Activated T-cell treated with anti-CD3 and anti-CD28 coated beads, Interleukin-2, amount 50 U/mL, for 24 hours (primary cell): ENCODE results near the gene UBL3.

Experiments used
- DNase-seq: peaks from one replicate; pipeline ENCODE4 v3.0.0-alpha.2; 2020
- H3K27ac Mint-ChIP-seq: 2 replicates; pipeline ENCODE4 v1.8.0; 2020; ENCODE audit warnings: mild to moderate bottlenecking, mixed read lengths
- H3K27me3 Mint-ChIP-seq: 2 replicates; pipeline ENCODE4 v1.8.0; 2020; ENCODE audit warnings: mixed read lengths
- H3K36me3 Mint-ChIP-seq: 2 replicates; pipeline ENCODE4 v1.8.0; 2020; ENCODE audit warnings: low read depth, mixed read lengths
- H3K4me1 Mint-ChIP-seq: 2 replicates; pipeline ENCODE4 v1.8.0; 2020; ENCODE audit warnings: low read depth, mixed read lengths
- H3K4me3 Mint-ChIP-seq: 2 replicates; pipeline ENCODE4 v1.8.0; 2020; ENCODE audit warnings: mild to moderate bottlenecking, moderate library complexity, mixed read lengths
- H3K9me3 Mint-ChIP-seq: 2 replicates; pipeline ENCODE4 v1.8.0; 2020; ENCODE audit warnings: mixed read lengths

UBL3 gene

DNA sequence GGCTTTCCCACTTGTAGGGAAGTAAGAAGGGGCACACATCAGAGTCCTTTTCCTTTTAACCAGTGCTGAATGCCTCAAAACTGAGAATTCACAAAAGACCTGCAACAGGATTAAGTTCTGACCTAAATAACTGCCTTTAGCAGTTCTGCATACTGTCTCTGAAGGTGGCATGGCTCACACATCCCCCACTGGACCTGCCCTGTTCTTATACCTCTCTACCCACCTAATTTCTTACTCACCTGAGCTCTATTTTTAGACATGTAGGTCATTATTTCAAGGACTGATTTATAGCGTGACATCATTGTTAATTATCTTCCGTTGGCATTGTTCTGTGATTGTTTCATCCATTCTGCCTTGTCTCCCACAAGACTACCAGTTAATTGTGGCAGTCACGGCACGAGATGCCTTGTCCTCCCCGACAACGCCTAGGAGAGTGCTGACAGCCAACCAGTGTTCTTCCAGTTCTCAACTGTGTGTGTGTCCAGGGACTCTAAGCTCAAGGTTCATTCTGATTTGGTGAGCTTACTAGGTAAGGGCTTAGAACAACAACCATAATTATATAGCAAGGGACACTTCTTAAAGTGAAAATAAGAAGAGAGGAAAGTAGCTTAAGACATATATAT, 27.1 kb upstream of the UBL3 start:
- Mint-ChIP-seq H3K4me3 (no peak overlapping the region), H3K27ac (no peak overlapping the region), H3K27me3 (peaks cover 20% of the 10 kb centered on the region), H3K4me1 (no peaks in the 10 kb centered on the region), H3K9me3 (no peaks in the 10 kb centered on the region), H3K36me3 (no peaks in the 10 kb centered on the region)
- DNase-seq = no peak

DNA sequence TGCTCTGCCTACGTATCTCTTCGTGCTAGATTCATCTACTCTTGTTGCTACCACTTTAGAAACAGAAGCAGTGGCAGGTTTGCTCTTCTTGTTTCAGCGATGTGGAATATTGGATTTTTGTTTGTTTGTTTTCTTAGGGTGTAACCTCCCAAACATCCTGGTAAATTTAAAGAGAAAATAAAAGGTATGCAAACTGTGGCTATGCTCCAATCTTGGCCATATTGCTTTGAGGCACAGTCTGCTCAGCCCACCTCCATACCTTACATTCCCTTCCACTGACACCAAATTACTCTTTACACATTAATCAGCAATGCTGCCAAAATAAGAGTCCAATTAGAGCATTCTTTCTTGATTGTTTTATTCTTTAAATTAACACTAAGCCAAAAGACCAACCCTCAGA, 25.2 kb upstream of the UBL3 start:
- Mint-ChIP-seq H3K36me3 (no peaks in the 10 kb centered on the region), H3K27ac (no peak overlapping the region), H3K27me3 (peaks cover 25% of the 10 kb centered on the region), H3K9me3 (no peaks in the 10 kb centered on the region), H3K4me1 (no peaks in the 10 kb centered on the region), H3K4me3 (no peak overlapping the region)
- DNase-seq = no peak

DNA sequence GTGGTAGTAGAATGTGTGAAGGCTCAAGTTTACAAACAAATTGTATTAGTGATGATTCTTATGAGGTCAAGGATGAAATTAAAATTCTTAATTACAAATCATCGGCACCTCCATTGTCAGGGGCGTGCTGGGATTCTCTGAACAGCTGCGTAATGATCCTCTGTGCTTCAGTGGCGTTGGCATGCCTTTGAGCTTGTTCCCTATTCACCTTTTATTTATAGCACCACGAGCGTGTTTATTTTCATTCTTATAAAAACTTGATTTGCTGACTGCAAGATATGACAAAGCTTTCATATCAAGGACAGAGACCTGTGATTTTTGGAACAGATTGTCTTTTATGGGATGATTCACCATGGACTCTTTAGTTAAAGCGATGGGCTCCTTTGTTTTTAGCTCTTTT, 18.2 kb upstream of the UBL3 start:
- Mint-ChIP-seq H3K27me3 (peaks cover 11% of the 10 kb centered on the region), H3K9me3 (no peaks in the 10 kb centered on the region), H3K4me1 (no peaks in the 10 kb centered on the region), H3K4me3 (no peak overlapping the region), H3K27ac (no peak overlapping the region), H3K36me3 (no peaks in the 10 kb centered on the region)
- DNase-seq = no peak

DNA sequence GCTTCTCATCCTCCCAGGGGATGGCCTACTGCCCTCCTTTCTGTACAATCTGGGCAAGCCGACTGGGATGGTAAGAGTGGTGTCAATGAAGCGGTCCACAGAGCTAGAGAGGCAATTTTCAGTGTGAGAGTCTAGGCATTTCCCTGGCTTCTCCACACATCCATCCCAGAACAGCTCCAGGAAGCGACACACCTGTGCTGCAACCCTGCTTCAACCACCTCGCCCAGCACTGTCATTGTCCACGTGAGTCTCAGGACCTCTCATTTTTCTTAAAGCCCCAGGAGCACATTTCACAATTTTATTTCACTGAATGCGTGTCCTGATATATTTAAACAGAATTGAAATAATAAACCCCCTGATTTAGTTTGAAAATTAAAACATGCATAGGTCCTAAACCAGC, 15.5 kb upstream of the UBL3 start:
- H3K27me3 Mint-ChIP-seq = no peaks in the 10 kb centered on the region
- H3K4me3 Mint-ChIP-seq = no peak overlapping the region
- no peaks in the 10 kb centered on the region for H3K4me1 Mint-ChIP-seq
- no peaks in the 10 kb centered on the region for H3K9me3 Mint-ChIP-seq
- no peak for DNase-seq
- H3K27ac Mint-ChIP-seq = no peak overlapping the region
- no peaks in the 10 kb centered on the region for H3K36me3 Mint-ChIP-seq

DNA sequence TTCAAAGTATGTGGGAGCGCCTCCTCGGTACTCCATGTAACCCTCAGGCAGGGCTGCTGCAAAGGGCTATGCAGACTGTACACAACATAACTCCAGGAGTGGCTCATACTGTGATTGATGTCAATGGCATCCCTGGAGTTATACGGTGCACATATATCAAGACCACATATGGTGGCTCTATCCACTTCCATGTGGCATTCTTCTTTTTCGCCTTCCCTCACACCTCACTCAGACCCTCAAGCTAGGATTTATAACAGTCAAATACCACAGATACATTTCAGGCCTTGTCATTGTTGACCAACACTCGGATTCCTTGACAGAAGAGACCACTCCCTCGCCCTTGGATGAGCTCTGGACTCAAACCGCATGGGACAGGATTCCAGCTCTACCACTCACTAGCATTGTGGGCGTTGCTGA, 11.3 kb upstream of the UBL3 start:
- no peaks in the 10 kb centered on the region for H3K27me3 Mint-ChIP-seq
- H3K36me3 Mint-ChIP-seq = no peaks in the 10 kb centered on the region
- DNase-seq = no peak
- H3K27ac Mint-ChIP-seq = no peak overlapping the region
- H3K4me3 Mint-ChIP-seq = no peak overlapping the region
- H3K9me3 Mint-ChIP-seq = no peaks in the 10 kb centered on the region
- peaks cover 11% of the 10 kb centered on the region for H3K4me1 Mint-ChIP-seq

DNA sequence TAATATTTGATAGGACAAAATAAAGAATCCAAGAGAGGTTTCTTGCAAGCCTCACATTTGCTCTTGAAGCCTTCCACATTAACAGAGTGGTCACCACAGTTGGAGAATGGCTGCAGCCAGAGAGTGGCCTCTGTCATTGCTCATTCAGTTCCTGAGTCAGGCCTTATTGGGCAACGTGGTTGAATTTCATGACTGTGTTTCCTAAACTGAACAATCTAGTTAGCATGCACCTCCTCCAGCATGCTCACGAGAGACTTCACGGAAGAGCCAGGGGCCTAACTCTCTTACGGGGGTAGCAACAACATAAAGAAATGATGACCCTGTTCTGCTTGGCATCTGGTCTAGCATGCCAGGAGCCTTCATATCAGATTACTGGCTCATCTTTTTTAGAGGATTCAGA, 9.6 kb upstream of the UBL3 start:
- Mint-ChIP-seq H3K4me1 (peaks cover 20% of the 10 kb centered on the region), H3K36me3 (no peaks in the 10 kb centered on the region), H3K27me3 (no peaks in the 10 kb centered on the region), H3K27ac (no peak overlapping the region), H3K9me3 (no peaks in the 10 kb centered on the region), H3K4me3 (no peak overlapping the region)
- no peak for DNase-seq

DNA sequence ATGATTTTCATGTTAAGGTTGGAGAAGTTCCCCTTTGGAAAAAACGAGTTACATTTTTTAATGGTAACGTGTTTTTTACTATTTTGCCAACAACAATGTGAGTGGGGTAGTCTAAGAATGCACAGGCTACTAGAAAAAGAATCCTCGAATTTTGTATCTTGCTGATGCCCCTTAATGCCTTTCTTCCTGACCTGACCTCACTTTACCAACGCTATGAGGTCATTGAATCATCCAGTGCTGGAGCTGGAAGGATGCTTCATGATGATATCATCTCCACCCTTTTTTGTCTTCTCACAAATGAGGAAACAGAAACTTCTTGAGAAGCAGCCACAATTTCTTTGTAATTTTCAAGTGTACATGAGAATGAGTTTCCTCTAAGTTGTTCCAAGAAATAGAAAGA, 8.2 kb upstream of the UBL3 start:
- Mint-ChIP-seq H3K27ac (peak overlapping the region; percentile 20), H3K4me1 (peaks cover 22% of the 10 kb centered on the region), H3K36me3 (no peaks in the 10 kb centered on the region), H3K4me3 (no peak overlapping the region), H3K9me3 (no peaks in the 10 kb centered on the region), H3K27me3 (no peaks in the 10 kb centered on the region)
- DNase-seq = no peak

DNA sequence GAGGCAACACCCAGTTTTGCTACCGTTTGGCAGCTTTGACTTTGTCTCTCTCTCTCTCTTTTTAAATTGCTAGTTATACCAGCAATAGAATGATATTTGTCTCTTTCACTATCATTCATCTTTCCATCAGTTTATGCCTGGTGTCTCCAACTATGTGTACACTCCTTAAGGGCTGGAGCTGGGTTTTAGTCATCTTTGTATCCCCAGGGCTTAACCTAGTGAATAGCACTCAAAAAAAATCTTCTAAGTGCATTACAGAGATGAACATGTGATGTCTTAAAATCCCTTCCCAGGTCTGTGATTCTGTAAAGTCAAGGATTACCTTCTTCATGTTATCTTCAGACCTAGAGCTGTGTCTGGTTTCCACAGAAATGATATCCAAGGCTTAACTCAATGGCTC, 7.8 kb upstream of the UBL3 start:
- no peak overlapping the region for H3K27ac Mint-ChIP-seq
- H3K4me1 Mint-ChIP-seq = peaks cover 25% of the 10 kb centered on the region
- no peaks in the 10 kb centered on the region for H3K36me3 Mint-ChIP-seq
- no peaks in the 10 kb centered on the region for H3K9me3 Mint-ChIP-seq
- H3K4me3 Mint-ChIP-seq = no peak overlapping the region
- no peak for DNase-seq
- H3K27me3 Mint-ChIP-seq = no peaks in the 10 kb centered on the region

DNA sequence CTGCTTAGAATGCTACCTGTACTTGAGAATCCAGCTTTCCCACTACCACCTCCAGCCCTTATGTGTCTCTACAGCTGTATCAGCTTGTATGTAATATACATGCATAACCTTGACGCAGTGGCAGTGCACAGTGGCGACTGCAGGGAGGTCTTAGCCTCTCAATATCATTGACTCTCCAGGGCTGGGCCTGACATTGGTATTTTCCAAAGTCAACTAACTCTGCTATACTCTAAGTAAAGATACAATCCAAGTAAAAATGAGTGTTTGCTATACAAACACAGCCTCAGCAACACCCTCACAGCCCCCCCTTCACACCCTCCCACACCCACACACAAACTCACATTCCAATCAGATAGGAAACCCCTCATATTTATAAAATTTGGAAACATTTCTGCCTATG, 6.7 kb upstream of the UBL3 start:
- Mint-ChIP-seq H3K36me3 (no peaks in the 10 kb centered on the region), H3K27me3 (no peaks in the 10 kb centered on the region), H3K9me3 (no peaks in the 10 kb centered on the region), H3K4me3 (no peak overlapping the region), H3K27ac (no peak overlapping the region), H3K4me1 (peaks cover 33% of the 10 kb centered on the region)
- no peak for DNase-seq

DNA sequence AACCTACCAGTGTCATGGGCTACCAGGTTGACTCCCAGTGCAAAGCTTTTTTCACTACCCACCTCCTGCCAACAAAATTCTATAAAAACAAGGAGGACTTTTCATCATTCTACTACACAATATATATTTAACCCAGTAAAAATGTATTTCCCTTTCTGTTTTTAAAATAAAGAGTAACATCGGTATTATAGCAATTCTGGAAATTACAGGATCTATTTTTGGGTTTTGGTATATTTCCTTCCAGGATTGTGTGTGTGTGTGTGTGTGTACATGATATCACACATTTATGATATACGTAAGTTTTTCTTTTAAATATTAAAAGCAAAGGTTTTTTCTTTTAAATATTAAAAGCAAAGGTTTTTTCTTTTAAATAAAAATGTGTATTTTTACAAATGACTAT, 6.0 kb upstream of the UBL3 start:
- no peak overlapping the region for H3K4me3 Mint-ChIP-seq
- H3K9me3 Mint-ChIP-seq = no peaks in the 10 kb centered on the region
- no peak for DNase-seq
- no peak overlapping the region for H3K27ac Mint-ChIP-seq
- H3K27me3 Mint-ChIP-seq = no peaks in the 10 kb centered on the region
- H3K4me1 Mint-ChIP-seq = peaks cover 33% of the 10 kb centered on the region
- no peaks in the 10 kb centered on the region for H3K36me3 Mint-ChIP-seq

DNA sequence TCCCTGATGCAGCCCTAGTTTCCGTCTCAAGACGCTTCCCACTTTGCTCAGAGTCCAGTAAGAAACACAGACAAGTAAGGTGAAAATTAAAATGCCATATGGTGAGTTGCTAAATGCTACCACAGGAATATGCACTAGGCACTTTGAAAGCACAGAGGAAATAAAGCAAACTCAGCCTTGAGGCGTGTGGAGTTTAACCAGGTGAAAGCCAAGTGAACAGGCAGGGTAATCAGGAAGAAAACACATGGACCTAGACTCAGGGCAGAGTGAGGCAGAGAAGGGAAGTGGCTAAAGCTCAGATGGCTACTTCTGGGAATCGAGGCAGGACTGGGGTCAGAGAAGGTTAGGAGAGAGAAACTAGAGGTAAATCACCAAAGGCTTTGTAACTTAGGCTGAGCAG, 5.4 kb upstream of the UBL3 start:
- H3K9me3 Mint-ChIP-seq = no peaks in the 10 kb centered on the region
- H3K27ac Mint-ChIP-seq = no peak overlapping the region
- no peak overlapping the region for H3K4me3 Mint-ChIP-seq
- no peak for DNase-seq
- H3K36me3 Mint-ChIP-seq = no peaks in the 10 kb centered on the region
- H3K27me3 Mint-ChIP-seq = no peaks in the 10 kb centered on the region
- H3K4me1 Mint-ChIP-seq = peaks cover 35% of the 10 kb centered on the region

DNA sequence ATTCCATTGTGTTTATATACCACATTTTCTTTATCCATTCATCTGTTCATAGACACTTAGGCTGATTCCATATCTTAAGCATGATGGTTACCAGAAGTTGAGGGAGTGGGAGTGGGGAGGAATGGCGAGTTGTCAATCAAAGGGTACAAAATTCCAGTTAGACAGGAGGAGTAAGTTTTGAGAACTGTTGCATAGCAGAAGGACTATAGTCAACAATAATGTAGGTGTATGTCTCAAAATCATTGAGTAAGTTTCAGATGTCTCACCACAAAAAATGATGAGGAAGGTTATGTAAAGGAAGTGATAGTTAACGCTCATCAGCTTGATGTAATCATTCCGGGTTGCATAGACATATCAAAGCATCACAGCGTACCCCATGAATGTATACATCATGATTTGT, 4.6 kb upstream of the UBL3 start:
- Mint-ChIP-seq H3K4me3 (no peak overlapping the region), H3K9me3 (no peaks in the 10 kb centered on the region), H3K27ac (no peak overlapping the region), H3K4me1 (peaks cover 36% of the 10 kb centered on the region), H3K27me3 (no peaks in the 10 kb centered on the region), H3K36me3 (peaks cover 2% of the 10 kb centered on the region)
- DNase-seq = no peak

DNA sequence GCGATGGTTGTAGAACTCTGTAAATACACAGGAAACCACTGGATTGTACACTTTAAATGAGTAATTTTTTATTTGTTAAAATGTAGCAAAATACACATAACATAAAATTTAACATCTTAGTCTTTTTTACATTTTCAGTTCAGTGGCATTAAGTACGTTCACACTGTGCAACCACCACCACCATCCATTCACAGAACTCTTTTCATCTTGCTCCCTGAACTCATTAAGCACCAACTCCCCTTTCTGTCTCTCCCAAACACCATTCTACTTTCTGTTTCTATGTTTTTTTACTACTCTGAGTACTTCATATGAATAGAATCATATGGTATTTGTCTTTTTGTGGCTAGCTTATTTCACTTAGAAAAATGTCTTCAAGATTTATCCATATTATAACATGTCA, 2.7 kb upstream of the UBL3 start:
- H3K27ac Mint-ChIP-seq = no peak overlapping the region
- peaks cover 15% of the 10 kb centered on the region for H3K36me3 Mint-ChIP-seq
- no peak overlapping the region for H3K4me3 Mint-ChIP-seq
- no peak for DNase-seq
- H3K27me3 Mint-ChIP-seq = no peaks in the 10 kb centered on the region
- peaks cover 28% of the 10 kb centered on the region for H3K4me1 Mint-ChIP-seq
- H3K9me3 Mint-ChIP-seq = no peaks in the 10 kb centered on the region

DNA sequence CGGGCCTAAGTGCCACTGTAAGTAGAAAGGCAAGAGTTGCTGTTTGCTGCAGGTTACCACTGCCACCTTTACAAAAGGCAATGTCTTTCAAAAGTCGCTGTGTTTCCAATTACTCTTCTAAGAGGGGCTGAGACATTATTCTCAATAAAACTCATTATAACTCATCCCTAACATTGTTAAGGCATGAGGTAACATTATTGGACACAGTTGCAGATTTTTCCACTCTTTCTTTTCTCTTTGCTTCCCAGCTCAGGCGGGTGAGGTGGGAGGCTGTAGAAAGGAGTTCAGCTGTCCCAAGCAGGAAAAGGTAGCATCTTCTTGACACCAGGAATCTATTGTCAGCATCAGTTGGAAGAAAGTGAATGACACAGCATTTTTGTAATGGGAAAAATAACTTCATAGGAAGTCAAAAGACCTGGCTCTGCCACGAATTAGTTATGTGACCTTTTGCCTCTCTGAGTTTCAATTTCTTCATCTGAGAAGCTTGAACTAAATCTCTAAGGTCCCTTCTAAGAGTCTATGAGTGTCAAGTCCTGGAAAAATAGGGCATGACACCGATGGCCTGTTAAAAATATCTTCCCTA, 2.1 kb upstream of the UBL3 start:
- Mint-ChIP-seq H3K27me3 (no peaks in the 10 kb centered on the region), H3K9me3 (no peaks in the 10 kb centered on the region), H3K4me3 (no peak overlapping the region), H3K36me3 (peaks cover 18% of the 10 kb centered on the region), H3K4me1 (peaks cover 31% of the 10 kb centered on the region), H3K27ac (no peak overlapping the region)
- DNase-seq = no peak

DNA sequence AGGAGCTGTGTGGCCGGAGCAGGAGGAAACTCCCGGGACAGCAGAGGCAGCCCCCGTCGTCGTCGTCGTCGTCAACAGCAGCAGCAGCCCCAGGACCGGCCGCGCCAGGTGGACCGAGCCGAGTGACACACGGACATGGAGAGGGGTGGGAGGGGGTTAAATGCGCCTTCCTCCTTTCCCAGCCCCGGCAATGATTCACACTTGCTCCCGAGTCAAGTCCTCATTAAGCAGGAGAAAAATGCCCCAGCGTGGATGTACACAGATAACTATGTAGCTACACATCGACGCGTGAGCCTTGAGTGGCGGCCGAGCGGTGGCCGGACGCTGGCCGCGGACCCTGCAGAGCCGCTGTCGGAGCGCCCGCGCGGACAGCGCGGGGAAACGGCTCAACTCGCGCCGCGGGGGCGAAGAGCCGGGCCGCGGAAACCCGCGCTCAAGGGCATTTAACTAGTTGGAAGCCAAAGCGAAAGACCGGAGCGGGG, 645 bp downstream of the UBL3 start:
- no peaks in the 10 kb centered on the region for H3K9me3 Mint-ChIP-seq
- peak; percentile 56 for DNase-seq
- peaks cover 20% of the 10 kb centered on the region for H3K36me3 Mint-ChIP-seq
- H3K4me3 Mint-ChIP-seq = peak overlapping the region; percentile 86
- H3K27ac Mint-ChIP-seq = peak overlapping the region; percentile 98
- no peaks in the 10 kb centered on the region for H3K27me3 Mint-ChIP-seq
- H3K4me1 Mint-ChIP-seq = peaks cover 43% of the 10 kb centered on the region
